ENCODE results near the gene TRIM66. TPM values are rescaled to one million over a fixed set of nuclear protein-coding genes. Genes with fewer than 3 reads are reported as not detected.
A peak's percentile ranks its signal among the peaks of the same experiment; 100 is the strongest.
"Not testable (repeated sequence)": the region's sequence is repeated elsewhere in the genome, so short reads cannot be mapped to it uniquely, and the experiment has no call there.

The TRIM66 gene
- total RNA-seq, 1 donor from 2014 or later, result 7.5 TPM

- DNase-seq (ENCODE audit: low read depth), result no peak
These were observed 10.0 kb upstream of the TRIM66 start for GRCh38 chr11:8692417-8692816.

GRCh38 chr11:8691601-8692000, 9.1 kb upstream of the TRIM66 start:
- DNase-seq (ENCODE audit: low read depth), result no peak

GRCh38 chr11:8690374-8691342, 8.2 kb upstream of the TRIM66 start:
- no peak for DNase-seq (ENCODE audit: low read depth)

GRCh38 chr11:8689726-8690255, 7.3 kb upstream of the TRIM66 start:
- DNase-seq (ENCODE audit: low read depth), result no peak

- DNase-seq (ENCODE audit: low read depth), result peak; percentile 93
These were observed 6.2 kb upstream of the TRIM66 start for GRCh38 chr11:8688414-8689362.

- DNase-seq (ENCODE audit: low read depth), result no peak
These were observed 3.9 kb upstream of the TRIM66 start for GRCh38 chr11:8686325-8686724.

GRCh38 chr11:8685820-8686219, 3.4 kb upstream of the TRIM66 start:
- DNase-seq (ENCODE audit: low read depth), result no peak

- no peak for DNase-seq (ENCODE audit: low read depth)
These were observed 2.8 kb upstream of the TRIM66 start for GRCh38 chr11:8685306-8685705.

GRCh38 chr11:8684600-8685290, 2.3 kb upstream of the TRIM66 start:
- no peak for DNase-seq (ENCODE audit: low read depth)

- peak; percentile 13 for DNase-seq (ENCODE audit: low read depth)
These were observed 796 bp upstream of the TRIM66 start for GRCh38 chr11:8683115-8683807.

- peak; percentile 11 for DNase-seq (ENCODE audit: low read depth)
These were observed 595 bp downstream of the TRIM66 start for GRCh38 chr11:8681837-8682302.

GRCh38 chr11:8679006-8679405, 3.5 kb downstream of the TRIM66 start:
- DNase-seq (ENCODE audit: low read depth), result no peak

GRCh38 chr11:8676458-8676857, 6.0 kb downstream of the TRIM66 start:
- DNase-seq (ENCODE audit: low read depth), result no peak

GRCh38 chr11:8674859-8675258, 7.6 kb downstream of the TRIM66 start:
- no peak for DNase-seq (ENCODE audit: low read depth)

- no peak for DNase-seq (ENCODE audit: low read depth)
These were observed 10.1 kb downstream of the TRIM66 start for GRCh38 chr11:8672346-8672745.

GRCh38 chr11:8671651-8672062, 10.8 kb downstream of the TRIM66 start:
- DNase-seq (ENCODE audit: low read depth), result peak; percentile 72

- DNase-seq (ENCODE audit: low read depth), result peak; percentile 93
These were observed 11.3 kb downstream of the TRIM66 start for GRCh38 chr11:8671193-8671612.

GRCh38 chr11:8670081-8670480, 12.4 kb downstream of the TRIM66 start:
- DNase-seq (ENCODE audit: low read depth), result not testable (repeated sequence)

GRCh38 chr11:8665222-8665621, 17.2 kb downstream of the TRIM66 start:
- no peak for DNase-seq (ENCODE audit: low read depth)

GRCh38 chr11:8661001-8661795, 21.3 kb downstream of the TRIM66 start:
- no peak for DNase-seq (ENCODE audit: low read depth)

Data from renal cortical epithelial cell (primary cell).